HFF-Myc (cell line): ENCODE measurements around the gene EXOC3.

ENCODE experiments used
- DNase-seq: peaks from one replicate; pipeline ENCODE4 v3.0.0-alpha.2; 2011; ENCODE audit warnings: low read depth; ENCODE audit errors: extremely low read depth
- H3K4me3 ChIP-seq: replicated peaks from 2 replicates; pipeline ENCODE4 v1.5.1; 2011; ENCODE audit warnings: low read depth, mild to moderate bottlenecking, control low read depth, low read length
- TF ChIP-seq, protein P1 (sequence below): IDR thresholded peaks from 2 replicates; pipeline ENCODE4 v1.5.1; 2012; ENCODE audit warnings: mild to moderate bottlenecking, low read depth, low read length, control low read depth; ENCODE audit errors: missing control alignments

Gene EXOC3

DNA sequence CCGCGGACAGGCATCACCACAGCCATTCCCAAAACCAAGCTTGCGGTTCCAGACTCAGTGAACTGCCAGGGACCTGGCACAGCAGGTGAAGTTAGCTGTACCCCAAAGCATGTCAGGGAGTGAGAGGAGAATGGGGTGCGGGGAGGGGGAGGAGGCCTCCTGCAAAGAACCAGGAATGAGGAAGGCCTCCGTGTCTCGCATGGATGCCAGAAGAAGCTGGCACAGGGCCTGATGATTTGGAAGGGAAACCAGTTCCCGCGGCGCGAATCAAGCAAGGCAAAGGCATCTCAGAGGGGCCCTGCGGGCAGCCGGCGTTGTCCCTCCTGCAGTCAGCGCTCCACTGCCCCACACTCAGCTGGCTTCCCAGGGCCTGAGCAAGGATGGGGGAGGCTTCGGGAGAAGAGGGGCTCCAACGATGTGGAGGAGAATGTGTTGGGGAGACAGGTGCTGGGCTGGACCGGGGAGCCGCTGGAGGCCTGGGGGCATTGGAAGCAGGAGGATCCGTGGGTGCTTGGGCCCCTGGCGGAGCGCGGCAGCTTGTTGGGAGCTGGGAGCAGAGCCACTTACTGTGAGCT is 66.7 kb downstream of the EXOC3 start:
- no peak for DNase-seq
- no peak overlapping the region for H3K4me3 ChIP-seq
- TF ChIP-seq, protein P1, sequence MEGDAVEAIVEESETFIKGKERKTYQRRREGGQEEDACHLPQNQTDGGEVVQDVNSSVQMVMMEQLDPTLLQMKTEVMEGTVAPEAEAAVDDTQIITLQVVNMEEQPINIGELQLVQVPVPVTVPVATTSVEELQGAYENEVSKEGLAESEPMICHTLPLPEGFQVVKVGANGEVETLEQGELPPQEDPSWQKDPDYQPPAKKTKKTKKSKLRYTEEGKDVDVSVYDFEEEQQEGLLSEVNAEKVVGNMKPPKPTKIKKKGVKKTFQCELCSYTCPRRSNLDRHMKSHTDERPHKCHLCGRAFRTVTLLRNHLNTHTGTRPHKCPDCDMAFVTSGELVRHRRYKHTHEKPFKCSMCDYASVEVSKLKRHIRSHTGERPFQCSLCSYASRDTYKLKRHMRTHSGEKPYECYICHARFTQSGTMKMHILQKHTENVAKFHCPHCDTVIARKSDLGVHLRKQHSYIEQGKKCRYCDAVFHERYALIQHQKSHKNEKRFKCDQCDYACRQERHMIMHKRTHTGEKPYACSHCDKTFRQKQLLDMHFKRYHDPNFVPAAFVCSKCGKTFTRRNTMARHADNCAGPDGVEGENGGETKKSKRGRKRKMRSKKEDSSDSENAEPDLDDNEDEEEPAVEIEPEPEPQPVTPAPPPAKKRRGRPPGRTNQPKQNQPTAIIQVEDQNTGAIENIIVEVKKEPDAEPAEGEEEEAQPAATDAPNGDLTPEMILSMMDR: no peak

DNA sequence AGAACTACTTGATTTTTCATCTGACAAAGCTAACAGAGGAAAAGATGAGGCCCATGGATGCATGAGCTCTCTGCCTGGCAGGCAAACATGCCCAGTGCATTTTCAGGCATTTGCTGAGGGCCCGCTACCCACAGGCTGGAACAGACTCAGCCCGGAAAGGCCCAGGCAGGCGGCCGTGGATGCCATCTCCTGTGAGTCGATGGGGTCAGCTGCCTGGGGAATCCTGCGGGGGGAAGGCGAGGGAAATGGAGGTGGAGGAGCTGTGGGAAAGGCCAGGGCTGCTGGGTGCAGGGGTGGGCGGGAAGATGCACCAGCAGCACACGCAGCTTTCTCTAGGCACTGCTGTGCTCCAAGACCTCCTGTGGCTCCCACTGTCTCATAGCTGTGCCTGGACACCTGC is 67.5 kb downstream of the EXOC3 start:
- no peak for DNase-seq
- no peak overlapping the region for H3K4me3 ChIP-seq
- TF ChIP-seq, protein P1: no peak

DNA sequence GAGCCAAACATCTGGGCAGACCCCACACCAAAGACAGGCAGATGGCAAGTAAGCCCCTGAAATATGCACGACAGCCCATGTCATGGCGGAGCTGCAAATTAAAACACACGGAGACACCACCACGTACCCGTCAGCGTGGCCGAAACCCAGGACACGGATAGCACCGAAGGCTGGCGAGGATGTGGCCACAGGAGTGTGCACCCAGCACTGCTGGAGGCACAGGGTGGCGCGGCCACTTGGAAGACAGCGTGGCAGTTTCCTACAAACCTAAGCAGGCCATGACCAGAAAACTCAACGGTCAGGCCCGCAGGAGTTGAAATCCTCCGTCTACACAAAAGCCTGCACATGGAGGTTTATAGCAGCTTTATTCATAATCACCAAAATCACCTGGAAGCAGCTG is 68.5 kb downstream of the EXOC3 start:
- no peak for DNase-seq
- H3K4me3 ChIP-seq: no peak overlapping the region
- TF ChIP-seq, protein P1: no peak

DNA sequence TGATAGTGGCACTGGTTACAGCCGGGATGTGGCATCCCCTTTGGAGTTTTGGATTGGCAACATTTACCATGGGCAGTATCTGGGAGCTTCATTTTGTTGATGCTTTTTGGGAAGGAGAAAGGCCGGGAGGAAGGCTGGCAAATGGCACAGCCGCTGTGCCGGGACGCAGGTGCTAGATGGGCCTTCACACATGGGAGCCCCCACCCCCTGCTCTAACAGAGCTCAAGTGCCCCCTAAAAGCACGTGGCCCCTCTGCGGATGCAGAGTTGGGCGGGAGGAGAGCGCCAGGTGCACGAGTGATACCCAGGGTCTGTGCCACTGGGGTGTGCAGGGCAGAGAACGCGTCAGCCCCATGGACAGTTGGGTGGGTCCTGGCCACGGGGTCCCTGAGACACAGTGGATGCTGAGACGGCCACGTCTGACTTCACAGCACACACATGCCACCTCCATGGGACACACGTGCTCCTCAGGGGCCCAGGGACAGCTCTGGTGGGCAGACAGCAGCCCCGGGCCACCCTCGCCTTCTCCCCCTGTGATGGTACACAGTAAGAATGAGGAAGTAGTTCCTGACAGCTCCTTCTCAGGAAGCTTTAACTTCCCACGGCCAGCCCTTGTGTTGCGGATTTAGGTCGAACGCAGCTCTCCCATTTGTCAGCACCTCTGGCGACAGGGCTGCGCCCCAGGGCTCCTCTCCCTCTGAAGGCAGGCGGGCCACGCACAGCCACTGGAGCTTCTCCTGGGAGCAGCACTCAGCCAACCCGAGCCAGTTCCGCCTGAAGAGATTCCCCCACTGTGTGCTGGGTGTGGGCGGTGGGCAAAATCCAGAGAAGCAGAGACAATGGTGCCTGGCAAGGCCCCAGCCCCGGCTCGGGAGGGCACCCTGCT is 70.5 kb downstream of the EXOC3 start:
- no peak for DNase-seq
- no peak overlapping the region for H3K4me3 ChIP-seq
- TF ChIP-seq, protein P1: no peak

DNA sequence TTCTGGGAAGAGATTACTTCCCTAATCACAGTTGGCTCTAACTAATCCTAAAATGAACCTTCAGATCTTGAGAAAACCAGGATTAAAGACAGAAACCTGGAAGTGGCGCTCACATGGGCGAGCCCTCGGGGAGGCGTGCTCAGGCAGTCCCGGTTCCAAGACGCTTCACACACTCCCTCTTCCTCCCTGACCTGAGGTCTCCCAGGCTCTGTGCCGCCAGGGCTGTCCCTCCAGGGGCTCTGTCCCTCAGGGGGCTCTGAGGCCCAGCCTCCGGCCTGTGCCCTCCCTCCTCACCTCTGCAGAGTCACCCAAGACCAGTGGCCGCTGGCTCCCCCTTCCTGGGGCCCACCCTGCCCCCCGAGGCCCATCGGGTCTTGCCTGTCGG is 71.1 kb downstream of the EXOC3 start:
- H3K4me3 ChIP-seq: no peak overlapping the region
- TF ChIP-seq, protein P1: no peak
- DNase-seq: no peak

DNA sequence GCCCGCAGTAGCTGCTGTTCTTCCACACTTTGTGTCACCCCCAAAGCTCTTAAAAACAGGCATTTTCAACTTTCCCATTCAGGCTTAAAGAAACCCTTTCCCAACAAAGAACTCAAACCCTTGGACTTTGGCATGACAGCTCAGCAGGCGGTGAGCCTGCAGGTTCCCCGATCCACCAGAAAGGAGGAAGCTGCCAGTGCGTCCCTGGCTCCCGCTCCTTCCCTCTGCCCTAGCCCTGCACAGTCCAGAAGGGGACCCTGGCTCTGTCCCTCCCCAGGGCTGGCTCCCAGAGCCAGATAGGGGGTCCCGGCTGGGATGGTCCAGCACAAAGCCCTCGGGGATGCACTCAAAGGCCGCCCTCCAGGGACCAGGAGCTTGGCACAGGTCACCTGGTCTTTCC is 71.7 kb downstream of the EXOC3 start:
- H3K4me3 ChIP-seq: no peak overlapping the region
- no peak for DNase-seq
- TF ChIP-seq, protein P1: no peak
